Hepatocyte (in vitro differentiated cells): ENCODE results near the gene ADGRB3.

Source experiments
- CTCF ChIP-seq: fragments of 200-600 bp; sonication (generic); IDR thresholded peaks from 2 replicates; pipeline ENCODE4 v1.5.1; 2016; ENCODE audit warnings: antibody characterized with exemption, mild to moderate bottlenecking; ENCODE audit not compliant: poor library complexity
- EZH2phosphoT487 ChIP-seq: fragments of 200-600 bp; sonication (generic); IDR thresholded peaks from one replicate; pipeline ENCODE4 v1.6.1; 2018; ENCODE audit warnings: antibody characterized with exemption, mild to moderate bottlenecking, low read depth, moderate library complexity; ENCODE audit not compliant: unreplicated experiment, severe bottlenecking

GRCh38 chr6:68774843-68775242 is 139.8 kb downstream of the ADGRB3 start:
- TF ChIP-seq CTCF (no peak), EZH2phosphoT487 (no peak)
